HG03139 (cell line): ENCODE data around the gene NME8.
"Not testable (repeated sequence)": the region's sequence is repeated elsewhere in the genome, so short reads cannot be mapped to it uniquely, and the experiment has no call there.

Experiments used
- ATAC-seq: cut with Tn5 transposase; IDR thresholded peaks from one replicate; pipeline ENCODE4 v1.9.1; 2021; ENCODE audit not compliant: unreplicated experiment

The NME8 gene

DNA sequence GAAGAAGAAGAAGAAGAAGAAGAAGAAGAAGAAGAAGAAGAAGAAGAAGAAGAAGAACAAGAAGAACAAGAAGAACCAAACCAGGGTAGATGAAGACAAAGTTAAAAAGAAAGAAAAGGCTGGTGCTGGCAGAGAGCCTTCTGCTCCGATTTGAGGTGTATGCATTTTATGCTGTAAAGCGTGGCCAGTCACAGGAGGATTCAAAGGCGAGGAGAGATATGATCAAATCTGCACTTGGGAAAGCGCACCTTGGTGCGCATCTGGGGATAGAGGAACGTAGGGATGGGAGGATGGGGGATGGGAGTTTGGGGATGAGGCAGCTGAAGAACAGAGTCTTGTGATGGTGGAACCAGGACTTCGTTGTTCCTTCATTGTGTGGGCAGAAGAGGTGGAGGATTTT, at the start of gene NME8:
Gene NME8 (plus strand): TSS at position 301 of the 400 bp plus-strand sequence. CDS start 1,670 bp downstream, outside the sequence.
- ATAC-seq, result no peak

DNA sequence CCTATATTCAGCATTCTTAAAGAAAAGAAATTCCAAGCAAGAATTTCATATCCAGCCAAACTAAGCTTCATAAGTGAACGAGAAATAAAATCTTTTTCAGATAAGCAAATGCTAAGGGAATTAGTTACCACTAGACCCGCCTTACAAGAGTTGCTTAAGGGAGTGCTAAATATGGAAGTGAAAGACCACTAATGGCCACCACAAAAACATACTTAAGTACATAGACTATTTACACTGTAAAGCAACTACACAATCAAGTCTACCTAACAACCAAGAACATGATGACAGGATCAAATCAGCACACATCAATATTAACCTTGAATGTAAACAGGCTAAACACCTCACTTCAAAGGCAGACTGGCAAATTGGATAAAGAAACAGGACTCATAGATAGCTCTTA, 42.2 kb upstream of the NME8 start:
- no peak for ATAC-seq

- not testable (repeated sequence) for ATAC-seq
Observed at GRCh38 chr7:37812161-37812580, 36.2 kb upstream of the NME8 start.

GRCh38 chr7:37815671-37816371, 32.6 kb upstream of the NME8 start:
- ATAC-seq, result peak; percentile 87

DNA sequence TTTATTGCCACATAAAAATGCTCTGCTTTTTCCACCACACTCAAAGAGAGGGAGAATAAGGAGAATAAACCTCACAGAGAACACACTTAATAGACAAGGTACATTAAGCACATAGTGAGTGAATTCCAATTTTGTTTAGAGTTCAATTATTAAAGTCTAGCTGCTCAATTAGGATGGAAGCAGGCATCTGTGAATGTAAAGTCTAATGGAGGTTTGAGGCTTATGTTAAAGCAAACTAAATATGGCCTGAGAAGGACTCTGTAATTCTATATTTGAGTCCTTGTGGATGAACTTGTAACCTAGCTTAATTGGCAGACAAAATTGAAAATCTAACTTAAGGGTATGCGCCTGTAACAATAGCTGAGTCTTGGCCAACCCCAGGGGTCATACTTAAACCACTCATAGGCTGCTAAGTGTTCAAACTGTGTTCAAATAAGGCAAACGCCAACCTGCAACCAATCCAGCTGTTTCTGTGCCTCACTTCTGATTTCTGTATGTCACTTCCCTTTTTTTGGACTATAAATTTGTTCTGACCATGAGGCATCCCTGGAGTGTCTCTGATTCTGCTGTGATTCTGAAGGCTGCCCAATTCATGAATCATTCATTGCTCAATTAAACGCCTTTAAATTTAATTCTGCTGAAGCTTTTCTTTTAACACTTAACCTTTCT, 31.3 kb upstream of the NME8 start:
- ATAC-seq, result no peak

DNA sequence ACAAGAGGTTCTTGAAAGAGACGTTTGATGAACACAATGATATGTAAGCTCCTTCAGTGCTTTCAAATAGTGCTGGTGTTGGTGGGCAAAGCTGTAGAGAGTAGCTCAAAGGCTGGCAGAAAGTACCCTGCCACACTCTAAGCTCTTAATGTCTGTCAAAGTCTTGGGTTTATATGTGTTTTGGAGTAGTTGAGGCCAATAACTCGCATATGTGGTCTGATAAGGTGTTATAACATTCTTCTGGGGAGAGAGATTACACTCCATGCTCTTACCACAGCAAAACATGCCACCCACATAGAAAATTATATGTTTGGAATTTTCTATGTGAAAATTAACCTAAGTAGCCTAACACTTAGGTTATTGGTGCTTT, 30.8 kb upstream of the NME8 start:
- no peak for ATAC-seq

DNA sequence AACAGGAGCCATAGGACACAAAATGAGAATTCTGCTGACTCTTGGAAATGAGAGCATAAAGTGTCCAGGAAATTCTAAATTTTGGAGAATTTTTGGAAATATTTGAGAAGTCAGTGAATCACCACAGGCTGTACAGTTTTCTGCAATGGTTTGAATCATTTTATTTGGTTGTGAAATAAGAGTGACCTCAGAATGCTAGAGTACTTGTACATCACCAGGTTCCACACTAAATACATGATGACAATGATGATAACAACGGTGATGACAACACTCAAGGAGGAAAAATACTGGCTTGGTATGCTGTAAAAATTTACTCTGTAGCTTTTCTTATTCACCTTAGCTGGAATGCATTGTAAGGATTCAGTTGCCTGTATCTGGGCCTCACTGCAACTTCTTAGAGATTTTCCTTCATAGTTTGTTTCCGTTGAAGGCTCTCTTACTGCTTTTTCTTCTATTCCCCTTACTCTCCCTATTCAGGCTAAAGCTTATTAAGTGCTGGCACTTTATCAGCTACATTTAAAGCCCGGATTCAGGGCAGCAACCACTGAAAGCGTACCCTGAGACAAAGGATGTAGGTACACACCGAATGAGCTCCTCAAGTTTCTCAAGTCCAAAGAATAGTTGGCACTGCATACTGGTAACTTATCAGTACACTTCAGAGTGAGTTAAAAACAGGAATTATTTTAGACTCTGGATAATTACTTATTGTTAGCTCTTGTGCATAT, 30.2 kb upstream of the NME8 start:
- ATAC-seq, result no peak

GRCh38 chr7:37820708-37821468, 27.5 kb upstream of the NME8 start:
- ATAC-seq, result no peak

DNA sequence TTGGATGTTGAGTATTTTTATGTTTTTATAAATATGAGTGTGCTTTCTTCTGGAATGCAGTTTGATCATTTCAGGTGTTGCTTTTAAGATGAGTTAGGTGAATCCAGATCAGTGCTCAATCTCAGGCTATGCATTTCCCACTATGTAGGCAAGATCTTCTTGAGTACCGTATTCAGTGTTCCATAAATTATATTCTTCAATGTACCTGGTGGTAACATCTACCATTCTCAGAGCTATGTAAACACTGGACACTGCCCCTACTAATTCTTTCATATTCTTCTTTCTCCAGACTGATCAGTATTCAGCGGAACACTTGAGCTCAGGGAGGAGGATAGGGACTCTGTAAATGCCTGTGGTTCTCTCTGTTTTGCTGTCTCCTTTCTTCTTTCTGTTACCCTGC, 25.5 kb upstream of the NME8 start:
- no peak for ATAC-seq

GRCh38 chr7:37823557-37823956, 24.8 kb upstream of the NME8 start:
- ATAC-seq, result no peak

DNA sequence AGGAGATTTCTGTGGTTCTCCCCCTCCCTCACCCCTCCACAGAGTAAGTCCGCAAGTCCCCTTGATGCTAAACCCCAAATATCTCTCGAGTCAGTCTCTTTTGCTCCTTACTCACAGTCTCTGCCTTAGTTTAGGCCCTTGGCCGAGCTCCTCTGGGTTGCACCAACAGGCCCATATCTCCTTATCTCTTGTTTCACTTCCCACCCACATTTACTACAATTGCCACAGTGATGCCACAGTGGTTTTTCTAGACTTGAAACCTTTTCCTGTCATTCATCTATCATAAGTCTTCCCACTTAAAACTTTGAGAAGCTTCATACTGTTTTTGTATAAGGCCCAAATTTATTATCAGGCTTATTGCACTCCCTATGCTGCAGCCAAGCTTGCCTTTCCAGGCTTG, 23.4 kb upstream of the NME8 start:
- no peak for ATAC-seq

- ATAC-seq, result no peak
Observed at GRCh38 chr7:37826825-37827224, 21.6 kb upstream of the NME8 start.

- no peak for ATAC-seq
Observed at GRCh38 chr7:37831244-37831643, 17.2 kb upstream of the NME8 start.

DNA sequence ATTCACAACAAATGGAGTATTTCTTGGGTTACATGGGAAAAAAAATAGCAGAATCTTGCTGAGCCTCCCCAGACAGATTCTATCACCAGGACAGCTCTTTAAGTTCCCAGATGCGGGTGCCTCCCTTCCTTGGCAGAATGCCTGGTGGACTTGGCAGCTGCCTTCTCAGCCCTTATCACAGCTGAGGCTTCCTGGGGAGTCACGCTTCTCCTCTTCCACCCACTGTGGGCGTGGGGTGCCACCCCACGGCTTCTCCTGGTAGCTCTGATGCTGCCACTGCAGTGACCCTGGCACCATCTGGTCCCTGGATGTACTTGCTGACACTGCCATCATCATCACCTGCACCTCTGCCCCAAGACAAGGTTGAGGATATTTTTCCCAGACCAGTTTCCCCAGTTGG, 16.2 kb upstream of the NME8 start:
- ATAC-seq, result no peak

GRCh38 chr7:37833107-37833817, 15.1 kb upstream of the NME8 start:
- no peak for ATAC-seq

GRCh38 chr7:37833818-37834146, 14.6 kb upstream of the NME8 start:
- no peak for ATAC-seq

GRCh38 chr7:37853468-37853867, 5.1 kb downstream of the NME8 start:
- ATAC-seq, result no peak

DNA sequence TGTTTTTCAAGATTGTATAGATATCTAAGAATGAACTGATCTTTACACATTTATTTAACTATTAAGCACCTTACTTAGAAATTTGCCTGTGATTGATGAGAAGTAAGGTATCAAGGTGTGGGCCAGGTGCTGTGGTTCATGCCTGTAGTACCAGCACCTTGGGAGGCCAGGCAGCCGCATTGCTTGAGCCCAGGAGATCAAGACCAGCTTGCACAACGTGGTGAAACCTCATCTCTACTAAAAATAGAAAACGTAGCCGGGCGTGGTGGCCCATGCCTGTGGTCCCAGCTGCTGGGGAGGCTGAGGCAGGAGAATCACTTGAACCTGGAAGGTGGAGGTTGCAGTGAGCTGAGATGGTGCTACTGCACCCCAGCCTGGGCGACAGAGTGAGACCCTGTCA, 33.7 kb downstream of the NME8 start:
- ATAC-seq, result no peak

- no peak for ATAC-seq
Observed at GRCh38 chr7:37893359-37893758, 45.0 kb downstream of the NME8 start.

DNA sequence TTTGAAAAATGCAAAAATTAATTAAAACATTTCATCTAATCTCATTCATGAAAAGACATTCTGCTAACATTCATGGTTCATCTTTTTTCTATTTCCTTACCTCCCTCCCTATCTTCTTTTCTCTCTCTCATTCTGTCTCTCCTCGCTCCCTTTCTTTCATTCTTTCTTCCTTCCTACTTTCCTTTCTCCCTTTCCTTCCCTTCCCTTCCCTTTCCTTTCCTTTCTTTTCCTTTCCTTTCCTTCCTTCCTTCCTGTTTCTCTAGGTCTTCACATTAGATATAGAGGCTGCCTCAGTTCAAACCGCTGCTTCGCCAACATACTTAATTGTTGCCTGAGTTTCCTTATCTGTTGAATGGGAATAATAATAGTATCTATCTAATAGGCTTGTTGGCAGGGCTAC, 46.3 kb downstream of the NME8 start:
- ATAC-seq, result no peak

- no peak for ATAC-seq
Observed at GRCh38 chr7:37899712-37900247, 51.4 kb downstream of the NME8 start.
